Measurements from ENCODE around the gene DOCK4. TPM values are rescaled to one million over a fixed set of nuclear protein-coding genes. Genes with fewer than 3 reads are reported as not detected.

The DOCK4 gene
- total RNA-seq, 4 donors from 2014 or later, result 12.7 to 28.4 (median 19.5) TPM

DNA sequence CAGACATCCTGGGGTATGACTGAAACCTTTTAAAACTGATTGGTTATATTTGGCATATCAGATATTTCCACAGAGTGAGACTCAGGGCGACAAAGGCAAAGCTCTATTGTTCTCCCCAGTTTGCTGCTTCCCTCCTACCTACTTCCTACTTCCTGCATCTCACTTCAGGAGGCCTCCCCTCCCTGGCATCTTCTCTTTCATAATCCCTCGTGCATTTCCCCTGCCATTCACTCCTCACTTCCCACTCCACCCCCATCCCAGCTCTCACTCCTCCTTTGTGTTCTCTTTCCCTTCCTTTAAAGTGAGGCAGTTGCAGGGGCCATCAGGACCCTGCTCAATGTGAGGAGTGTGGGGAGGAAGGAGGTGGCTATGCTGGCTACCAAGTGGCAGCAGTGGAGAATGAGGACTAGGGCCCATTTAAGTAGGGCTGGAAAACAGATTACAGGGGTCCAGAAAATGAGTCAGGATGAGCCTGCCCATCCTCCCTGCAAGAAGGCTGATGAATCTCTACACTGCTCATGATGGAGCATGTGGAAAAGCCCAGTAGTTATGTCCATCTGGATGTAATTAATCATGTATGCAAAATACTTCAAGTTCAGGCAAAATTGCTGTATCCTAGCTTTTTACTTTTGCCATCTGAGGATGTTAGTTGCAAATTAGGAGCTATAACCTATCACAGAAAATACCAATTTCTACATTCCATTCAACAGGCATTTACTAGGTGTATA lies 332.1 kb downstream of the DOCK4 start:
- Histone ChIP-seq H3K27ac (no peak overlapping the region), H3K4me1 (no peaks in the 10 kb centered on the region), H3K4me3 (no peak overlapping the region), H3K27me3 (no peaks in the 10 kb centered on the region), H3K9me3 (no peaks in the 10 kb centered on the region), H3K36me3 (no peaks in the 10 kb centered on the region)
- 17 to 48% methylated on average over 2 of the region's 2 CpGs for WGBS, 2 donors (ENCODE audit: low coverage in 1 of 2)
- in situ Hi-C loops (cut with MboI; ENCODE audit: low pct_ligation_motif_present in 1 of 4, low pct_unique_long_range_greater_than_20kb in 1 of 4, low sequenced_read_pairs in 3 of 4), result loop anchor here in 1 of 4 donors (25.0 kb wide), 1 partner anchor 112 kb away; no protein-coding TSS in a partner anchor
- intact Hi-C loops (cut with DNase I; ENCODE audit: low total_unique reads), result no loop called here
- TF ChIP-seq POLR2AphosphoS5 (IDR thresholded peaks at IDR 0.05) (no peak), EP300 (IDR thresholded peaks at IDR 0.05; ENCODE audit: low read depth) (no peak), POLR2A (IDR thresholded peaks at IDR 0.05) (no peak)
- TF ChIP-seq, protein P1, sequence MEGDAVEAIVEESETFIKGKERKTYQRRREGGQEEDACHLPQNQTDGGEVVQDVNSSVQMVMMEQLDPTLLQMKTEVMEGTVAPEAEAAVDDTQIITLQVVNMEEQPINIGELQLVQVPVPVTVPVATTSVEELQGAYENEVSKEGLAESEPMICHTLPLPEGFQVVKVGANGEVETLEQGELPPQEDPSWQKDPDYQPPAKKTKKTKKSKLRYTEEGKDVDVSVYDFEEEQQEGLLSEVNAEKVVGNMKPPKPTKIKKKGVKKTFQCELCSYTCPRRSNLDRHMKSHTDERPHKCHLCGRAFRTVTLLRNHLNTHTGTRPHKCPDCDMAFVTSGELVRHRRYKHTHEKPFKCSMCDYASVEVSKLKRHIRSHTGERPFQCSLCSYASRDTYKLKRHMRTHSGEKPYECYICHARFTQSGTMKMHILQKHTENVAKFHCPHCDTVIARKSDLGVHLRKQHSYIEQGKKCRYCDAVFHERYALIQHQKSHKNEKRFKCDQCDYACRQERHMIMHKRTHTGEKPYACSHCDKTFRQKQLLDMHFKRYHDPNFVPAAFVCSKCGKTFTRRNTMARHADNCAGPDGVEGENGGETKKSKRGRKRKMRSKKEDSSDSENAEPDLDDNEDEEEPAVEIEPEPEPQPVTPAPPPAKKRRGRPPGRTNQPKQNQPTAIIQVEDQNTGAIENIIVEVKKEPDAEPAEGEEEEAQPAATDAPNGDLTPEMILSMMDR (IDR thresholded peaks at IDR 0.05), result no peak
- DNase-seq, result no peak

DNA sequence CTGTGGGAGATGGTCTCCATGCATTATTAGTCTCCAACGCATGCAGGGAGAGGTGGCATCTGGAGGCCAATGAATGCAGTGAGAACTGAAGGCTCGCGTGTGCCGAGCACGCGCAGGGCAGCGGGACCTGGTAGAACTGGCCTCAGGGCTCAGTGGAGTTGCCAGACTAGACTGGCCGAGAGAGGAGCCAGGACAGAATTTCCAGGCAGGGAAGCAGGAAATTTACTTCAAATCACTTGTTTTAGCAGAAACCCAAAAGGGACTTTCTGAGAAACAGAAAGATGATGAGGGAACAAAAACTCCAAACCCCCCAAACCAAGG lies 332.9 kb downstream of the DOCK4 start:
- intact Hi-C loops (cut with DNase I; ENCODE audit: low total_unique reads), result no loop called here
- Histone ChIP-seq H3K27ac (no peak overlapping the region), H3K9me3 (no peaks in the 10 kb centered on the region), H3K4me3 (no peak overlapping the region), H3K4me1 (no peaks in the 10 kb centered on the region), H3K36me3 (no peaks in the 10 kb centered on the region), H3K27me3 (no peaks in the 10 kb centered on the region)
- TF ChIP-seq POLR2A (IDR thresholded peaks at IDR 0.05) (no peak), EP300 (IDR thresholded peaks at IDR 0.05; ENCODE audit: low read depth) (no peak), POLR2AphosphoS5 (IDR thresholded peaks at IDR 0.05) (no peak)
- TF ChIP-seq, protein P1 (IDR thresholded peaks at IDR 0.05), result no peak
- in situ Hi-C loops (cut with MboI; ENCODE audit: low pct_ligation_motif_present in 1 of 4, low pct_unique_long_range_greater_than_20kb in 1 of 4, low sequenced_read_pairs in 3 of 4), result loop anchor here in 1 of 4 donors (25.0 kb wide), 1 partner anchor 111 kb away; no protein-coding TSS in a partner anchor
- 90% methylated on average over 8 of the region's 8 CpGs; no CpG with 5 or more reads in 1 of the 2 donors for WGBS, 2 donors (ENCODE audit: low coverage in 1 of 2)
- DNase-seq, result no peak

DNA sequence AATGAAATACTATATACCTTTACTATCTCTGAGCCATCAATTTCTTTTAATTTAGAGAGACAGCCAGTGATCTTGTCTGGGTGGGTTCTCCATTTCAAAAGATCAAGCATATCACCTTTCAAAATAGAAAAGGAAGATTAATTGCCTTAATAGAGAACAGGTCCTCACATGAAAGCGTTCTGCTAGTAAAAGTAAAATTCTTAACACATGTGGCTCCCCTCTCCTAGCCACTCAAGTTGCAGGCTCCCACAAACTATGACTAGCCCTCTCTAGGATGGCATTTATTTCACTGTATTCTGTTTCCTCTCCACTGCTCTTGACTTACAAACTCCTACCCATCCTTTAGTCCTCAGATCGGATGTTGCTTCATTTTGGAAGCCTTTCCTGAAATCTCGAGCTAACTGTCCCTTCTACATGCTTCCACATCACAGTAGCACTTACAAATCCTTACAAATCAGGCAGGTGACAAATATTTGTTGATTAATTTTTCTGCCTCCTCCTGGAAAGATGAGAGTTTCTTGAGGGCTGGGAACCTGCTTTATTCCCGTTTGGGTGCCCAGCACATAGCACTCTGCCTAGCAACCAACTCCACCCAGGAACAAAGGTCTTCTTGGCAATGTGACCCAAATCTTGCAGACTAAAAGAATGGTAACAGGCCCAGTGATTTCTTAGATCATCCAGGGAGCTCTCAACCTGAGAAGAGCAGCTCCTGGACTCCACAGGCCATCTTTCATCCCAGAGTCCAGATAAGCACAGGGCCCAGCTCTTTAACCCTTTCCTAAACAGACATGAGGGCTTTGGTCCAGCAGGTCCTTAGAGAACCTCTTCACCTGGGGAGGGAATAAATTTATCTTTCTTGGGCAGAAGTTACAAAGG lies 333.5 kb downstream of the DOCK4 start:
- intact Hi-C loops (cut with DNase I; ENCODE audit: low total_unique reads), result no loop called here
- in situ Hi-C loops (cut with MboI; ENCODE audit: low pct_ligation_motif_present in 1 of 4, low pct_unique_long_range_greater_than_20kb in 1 of 4, low sequenced_read_pairs in 3 of 4), result loop anchor here in 1 of 4 donors (25.0 kb wide), 1 partner anchor 110 kb away; no protein-coding TSS in a partner anchor

More for the DNA sequence above, 333.5 kb downstream of the DOCK4 start:
- H3K27ac ChIP-seq, result no peak overlapping the region
- H3K9me3 ChIP-seq, result no peaks in the 10 kb centered on the region
- no peaks in the 10 kb centered on the region for H3K4me1 ChIP-seq
- WGBS, 2 donors (ENCODE audit: low coverage in 1 of 2), result 66 to 86% methylated on average over 1 to 4 of the region's 4 CpGs
- no peak for DNase-seq
- no peaks in the 10 kb centered on the region for H3K36me3 ChIP-seq
- TF ChIP-seq POLR2AphosphoS5 (IDR thresholded peaks at IDR 0.05), result no peak
- TF ChIP-seq, protein P1 (IDR thresholded peaks at IDR 0.05), result no peak
- no peak for TF ChIP-seq EP300 (IDR thresholded peaks at IDR 0.05; ENCODE audit: low read depth)
- TF ChIP-seq POLR2A (IDR thresholded peaks at IDR 0.05), result no peak
- H3K4me3 ChIP-seq, result no peak overlapping the region
- no peaks in the 10 kb centered on the region for H3K27me3 ChIP-seq
